IPS DF 4.7 (cell line): ENCODE measurements around the gene NLRP1.

ENCODE experiments used
- DNase-seq: peaks from one replicate; pipeline ENCODE4 v3.0.0-alpha.2; 2013; ENCODE audit warnings: low spot score; ENCODE audit errors: extremely low read depth

The NLRP1 gene

GRCh38 chr17:5557485-5557884 is 26.8 kb downstream of the NLRP1 start:
- DNase-seq: no peak

- DNase-seq: no peak
These were observed 29.1 kb downstream of the NLRP1 start for GRCh38 chr17:5555254-5555653.

DNA sequence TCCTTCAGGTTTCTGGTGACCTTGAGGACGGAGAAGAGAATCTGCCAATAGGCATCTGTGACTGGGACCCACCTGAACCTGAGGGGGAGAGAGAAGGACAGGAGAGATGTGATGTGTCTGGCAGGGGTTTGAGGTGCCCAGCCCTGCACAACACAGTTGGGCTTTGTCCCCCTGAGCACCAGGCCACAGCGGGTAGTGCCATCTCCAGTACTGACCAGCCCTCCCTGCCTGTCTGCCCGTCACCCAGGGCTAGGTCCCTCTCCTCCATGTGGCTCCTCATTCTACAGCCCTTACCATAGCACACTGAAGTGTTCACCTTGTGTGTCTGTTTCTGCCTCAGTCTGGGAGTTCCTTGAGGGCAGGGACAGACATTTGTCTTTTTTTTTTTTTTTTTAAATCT is 30.8 kb downstream of the NLRP1 start:
- no peak for DNase-seq

DNA sequence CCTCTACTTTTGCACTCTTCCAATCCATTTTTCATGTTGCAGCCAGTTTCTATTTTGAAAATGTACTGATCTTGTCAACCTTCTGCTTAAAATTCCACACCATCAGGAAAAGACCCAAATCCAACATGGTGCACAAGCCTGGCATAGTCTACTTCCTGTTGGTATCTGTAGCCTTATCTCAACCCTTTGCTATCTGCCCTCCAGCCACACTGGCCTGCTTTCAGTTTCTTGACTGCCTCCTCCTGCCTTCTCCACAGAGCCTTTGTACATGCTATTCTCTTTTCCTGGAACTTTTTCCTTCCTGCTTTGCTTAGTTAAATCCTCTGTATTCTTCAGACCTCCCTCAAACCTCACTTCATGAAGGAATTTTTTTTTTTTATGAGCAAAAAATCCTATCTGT is 31.5 kb downstream of the NLRP1 start:
- no peak for DNase-seq

DNA sequence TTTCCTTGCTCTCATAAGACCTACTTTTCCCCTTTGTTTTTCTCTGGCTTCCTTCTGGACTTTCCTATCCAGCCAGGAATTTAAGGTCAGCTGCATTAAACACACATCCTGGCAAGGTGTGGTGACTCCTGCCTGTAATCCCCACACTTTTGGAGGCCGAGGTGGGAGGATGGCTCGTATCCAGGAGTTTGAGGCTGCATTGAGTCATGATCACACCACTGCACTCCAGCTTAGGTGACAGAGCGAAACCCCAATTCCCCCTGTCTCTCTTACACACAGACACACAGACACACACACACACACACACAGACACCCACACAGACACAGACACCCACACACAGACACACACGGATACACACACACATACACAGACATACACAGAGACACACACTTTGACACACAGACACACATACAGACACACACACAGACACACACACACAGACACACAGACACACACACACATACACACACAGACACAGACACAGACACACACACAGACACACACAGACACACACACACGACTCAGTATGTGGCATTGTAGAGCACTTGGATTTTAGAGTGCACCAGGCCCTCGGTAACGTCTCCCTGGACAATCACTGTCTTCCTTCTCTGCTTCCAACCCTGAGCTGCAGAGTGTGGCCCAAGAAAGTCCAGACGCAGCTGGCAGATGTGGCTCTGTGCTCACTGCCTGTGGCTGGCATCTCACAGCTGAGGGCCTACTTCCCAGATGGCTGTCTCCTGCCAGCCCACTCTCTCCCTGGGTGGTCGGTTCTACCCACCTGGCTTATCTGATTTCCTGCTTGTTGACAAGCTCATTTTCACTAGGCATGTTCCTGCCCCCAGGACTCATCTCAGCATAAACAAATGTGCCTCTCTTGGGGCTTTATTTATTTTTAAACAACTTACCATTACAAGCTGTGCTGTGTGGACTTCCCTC is 39.0 kb downstream of the NLRP1 start:
- DNase-seq: no peak

DNA sequence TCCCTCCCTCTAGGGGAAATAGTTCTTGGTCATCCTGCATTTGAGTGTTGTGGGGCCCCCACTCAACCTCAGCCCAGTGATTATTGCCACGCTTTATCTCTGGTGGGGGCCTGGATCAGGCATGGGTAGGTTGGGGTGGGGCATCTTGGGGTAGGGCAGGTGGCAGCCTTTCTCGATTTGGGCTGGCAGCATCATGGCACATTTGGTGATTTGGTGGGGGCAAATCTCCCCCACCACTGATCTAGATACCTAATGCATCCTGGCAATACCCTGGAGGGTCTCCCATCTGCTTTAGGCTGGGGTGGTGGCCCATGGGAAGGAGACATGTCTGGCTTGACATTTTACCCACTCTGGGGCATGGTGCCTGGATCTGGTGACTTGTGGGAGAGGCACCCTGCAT is 40.2 kb downstream of the NLRP1 start:
- no peak for DNase-seq

- peak; percentile 51 for DNase-seq
These were observed 42.6 kb downstream of the NLRP1 start for GRCh38 chr17:5541610-5542202.

GRCh38 chr17:5540321-5540720 is 44.0 kb downstream of the NLRP1 start:
- no peak for DNase-seq

- no peak for DNase-seq
These were observed 45.0 kb downstream of the NLRP1 start for GRCh38 chr17:5539286-5539685.

DNA sequence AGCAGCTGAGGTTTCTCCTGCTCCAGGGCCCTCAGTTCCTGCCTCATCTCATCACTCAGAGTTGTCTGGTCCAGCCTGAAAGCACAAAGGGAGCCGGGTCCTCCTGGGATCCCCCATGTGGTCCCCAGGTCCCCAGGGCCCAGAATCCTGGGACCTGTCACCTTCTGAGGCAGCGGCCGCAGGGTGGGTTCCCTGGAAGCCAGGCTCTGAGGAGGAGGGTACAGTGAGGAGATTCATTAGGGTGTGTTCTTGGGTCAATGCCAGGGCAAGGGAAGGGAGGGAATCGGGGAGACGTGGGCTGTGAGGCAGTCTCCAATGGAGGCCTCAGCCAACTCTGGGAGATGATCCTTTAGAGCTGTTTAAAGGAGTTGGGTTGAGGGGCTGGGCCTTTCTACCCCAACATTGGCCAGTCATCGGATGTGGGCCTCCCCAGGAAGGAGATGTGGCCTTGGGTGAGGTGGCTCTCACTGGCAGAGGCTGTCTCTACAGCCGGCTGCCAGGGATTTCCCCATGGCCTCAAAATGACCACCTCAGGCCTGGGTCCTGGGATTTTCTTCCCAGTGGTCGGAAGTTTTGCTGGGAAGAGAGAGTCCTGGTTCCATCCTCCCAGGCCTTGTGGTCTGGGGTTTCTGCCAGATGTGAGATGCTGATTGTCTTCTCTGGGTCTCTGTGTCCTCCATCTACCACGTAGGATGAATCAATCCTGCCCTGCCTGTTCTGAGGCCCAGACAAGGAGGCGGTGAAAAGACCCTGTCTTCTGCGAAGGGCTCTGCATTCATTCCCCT is 47.3 kb downstream of the NLRP1 start:
- DNase-seq: no peak

- DNase-seq: no peak
These were observed 48.9 kb downstream of the NLRP1 start for GRCh38 chr17:5535436-5535835.

DNA sequence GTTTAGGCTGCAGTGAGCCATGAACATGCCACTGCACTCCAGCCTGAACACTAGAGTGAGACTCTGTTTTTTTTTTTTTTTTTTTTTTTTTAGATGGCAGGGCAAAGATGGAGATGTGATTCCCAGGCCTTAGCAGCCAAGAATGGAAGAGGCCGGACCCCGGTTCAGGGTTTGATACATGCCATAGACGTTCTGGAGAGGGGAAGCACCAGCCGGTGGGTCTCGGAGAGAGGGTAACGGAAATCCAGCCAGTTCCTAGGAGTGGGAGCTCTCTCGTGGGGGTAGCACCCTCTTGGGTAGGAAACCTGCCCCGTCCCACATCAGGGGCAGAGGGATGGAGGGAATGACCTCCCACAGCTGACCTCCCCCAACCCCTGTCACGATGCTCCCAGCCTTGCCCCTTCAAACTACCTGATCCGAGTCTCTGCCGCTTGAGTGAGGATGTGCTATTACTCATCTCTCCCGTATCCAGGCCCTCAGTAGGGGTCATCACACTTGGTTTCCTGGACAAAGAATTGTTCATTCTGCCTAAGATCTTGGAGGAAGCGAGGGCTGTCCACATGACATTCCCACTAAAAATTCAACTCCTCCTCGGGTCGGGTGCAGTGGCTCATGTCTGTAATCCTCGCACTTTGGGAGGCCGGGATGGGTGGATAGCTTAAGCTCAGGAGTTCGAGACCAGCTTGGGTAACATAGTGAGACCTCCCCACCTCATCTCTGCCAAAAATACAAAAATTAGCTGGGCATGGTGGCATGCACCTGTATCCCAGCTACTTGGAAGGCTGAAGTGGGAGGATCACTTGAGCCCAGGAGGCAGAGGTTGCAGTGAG is 50.6 kb downstream of the NLRP1 start:
- no peak for DNase-seq

- no peak for DNase-seq
These were observed 51.7 kb downstream of the NLRP1 start for GRCh38 chr17:5532581-5532980.

DNA sequence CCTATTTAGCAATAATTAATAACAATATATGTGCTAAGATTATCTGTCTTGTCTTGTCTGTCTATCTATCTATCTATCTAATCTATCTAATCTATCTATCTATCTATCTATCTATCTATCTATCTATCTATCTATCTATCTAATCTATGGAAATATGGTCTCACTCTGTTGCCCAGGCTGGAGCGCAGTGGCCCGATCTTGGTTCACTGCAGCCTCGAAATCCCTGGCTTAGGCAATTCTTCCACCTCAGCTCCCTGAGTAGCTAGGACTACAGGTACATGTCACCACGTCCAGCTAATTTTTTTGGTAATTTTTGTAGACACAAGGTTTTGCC is 53.3 kb downstream of the NLRP1 start:
- no peak for DNase-seq

- DNase-seq: no peak
These were observed 53.8 kb downstream of the NLRP1 start for GRCh38 chr17:5530265-5531084.

- no peak for DNase-seq
These were observed 56.6 kb downstream of the NLRP1 start for GRCh38 chr17:5527601-5528250.

DNA sequence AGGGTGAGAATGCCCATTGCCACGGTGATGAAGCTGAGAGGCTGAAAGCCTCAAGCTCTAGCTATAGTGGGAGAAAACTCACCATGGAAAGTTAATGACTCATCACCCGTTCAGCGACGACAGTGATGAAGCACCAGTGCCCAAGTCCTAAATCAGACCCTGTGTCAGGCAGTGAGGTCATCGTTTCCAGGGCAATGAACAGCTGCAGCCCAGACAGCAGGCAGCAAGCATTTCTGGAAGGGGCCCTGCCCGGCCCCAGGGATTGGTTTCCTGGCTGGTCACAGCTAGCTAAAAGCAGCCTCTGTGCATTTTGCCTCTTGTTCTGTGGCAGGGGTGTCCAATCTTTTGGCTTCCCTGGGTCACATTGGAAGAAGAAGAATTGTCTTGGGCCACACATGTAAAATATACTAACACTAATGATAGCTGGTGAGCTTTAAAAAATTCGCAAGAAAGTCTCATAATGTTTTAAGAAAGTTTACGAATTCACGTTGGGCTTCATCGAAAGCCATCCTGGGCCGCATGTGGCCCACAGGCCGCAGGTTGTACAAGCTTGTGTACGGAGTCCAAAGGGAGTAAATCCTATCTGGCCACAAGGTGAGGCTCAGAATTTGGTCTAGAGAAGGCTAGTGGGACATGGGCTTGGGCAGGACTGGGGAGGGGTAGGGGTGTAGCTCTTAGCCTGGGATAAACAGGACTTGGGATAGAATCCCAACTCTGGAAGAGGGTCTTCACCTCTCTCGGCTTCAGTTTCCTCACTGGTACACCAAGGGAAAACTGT is 57.3 kb downstream of the NLRP1 start:
- no peak for DNase-seq

GRCh38 chr17:5523249-5523648 is 61.1 kb downstream of the NLRP1 start:
- DNase-seq: no peak

GRCh38 chr17:5522476-5522875 is 61.8 kb downstream of the NLRP1 start:
- no peak for DNase-seq
